Suprapubic skin (tissue), 4 donors: Measurements from ENCODE around the gene PPP2R2D. TPM values are rescaled to one million over a fixed set of nuclear protein-coding genes. Genes with fewer than 3 reads are reported as not detected.
A peak's percentile ranks its signal among the peaks of the same experiment; 100 is the strongest.

Source experiments
- DNase-seq, 2 donors: peaks; one replicate each; pipeline ENCODE4 v3.0.0-alpha.2; 2019; ENCODE audit warnings: low spot score in 2 of 2
- H3K27ac ChIP-seq: fragments of 200-600 bp; sonication (generic); one replicate; pipeline ENCODE4 v1.5.1; 2019
- H3K27me3 ChIP-seq: fragments of 200-600 bp; sonication (generic); one replicate; pipeline ENCODE4 v1.5.1; 2019
- H3K36me3 ChIP-seq: fragments of 200-600 bp; sonication (generic); one replicate; pipeline ENCODE4 v1.5.1; 2019
- H3K4me1 ChIP-seq: fragments of 200-600 bp; sonication (generic); one replicate; pipeline ENCODE4 v1.5.1; 2019
- H3K4me3 ChIP-seq: fragments of 200-600 bp; sonication (generic); one replicate; pipeline ENCODE4 v1.5.1; 2019; ENCODE audit warnings: mild to moderate bottlenecking
- H3K9me3 ChIP-seq: fragments of 200-600 bp; sonication (generic); one replicate; pipeline ENCODE4 v1.5.1; 2019
- EP300 ChIP-seq: sonication (generic); formaldehyde crosslinking; IDR thresholded peaks from one replicate; pipeline ENCODE4 v1.6.1; 2017; ENCODE audit warnings: antibody characterized with exemption
- POLR2A ChIP-seq, 2 donors: fragments of 450-650 bp; IDR thresholded peaks; one replicate each; pipeline ENCODE4 v1.6.1; 2017; ENCODE audit warnings: antibody characterized with exemption in 2 of 2, mild to moderate bottlenecking in 2 of 2, moderate library complexity in 2 of 2
- POLR2AphosphoS5 ChIP-seq, 3 donors: sonication (generic); formaldehyde crosslinking; IDR thresholded peaks; one replicate each; pipeline ENCODE4 v1.6.1; 2017; ENCODE audit warnings: antibody characterized with exemption in 3 of 3
- WGBS: methylation state at CpG from one replicate; pipeline ENCODE4 v1.1.5; 2018; 5-methylcytosine and 5-hydroxymethylcytosine counted together
- total RNA-seq, 4 donors: library from RNA; depleted of rRNA; stranded (reverse); fragments of >200 nt; gene quantifications; one replicate each; pipeline ENCODE4 v1.1.0, GENCODE V29; 2016
- TF ChIP-seq, protein P1 (sequence below), 2 donors: fragments of 200-600 bp in 1 of 2; fragments of 450-650 bp in 1 of 2; sonication (generic) in 1 of 2; IDR thresholded peaks; one replicate each; pipeline ENCODE4 v1.5.1; 2016 to 2019; ENCODE audit warnings: antibody characterized with exemption in 2 of 2, mild to moderate bottlenecking in 1 of 2, moderate library complexity in 1 of 2

The PPP2R2D gene
- total RNA-seq, 4 donors from 2014 or later: 22.6 to 67.2 (median 30.1) TPM

DNA sequence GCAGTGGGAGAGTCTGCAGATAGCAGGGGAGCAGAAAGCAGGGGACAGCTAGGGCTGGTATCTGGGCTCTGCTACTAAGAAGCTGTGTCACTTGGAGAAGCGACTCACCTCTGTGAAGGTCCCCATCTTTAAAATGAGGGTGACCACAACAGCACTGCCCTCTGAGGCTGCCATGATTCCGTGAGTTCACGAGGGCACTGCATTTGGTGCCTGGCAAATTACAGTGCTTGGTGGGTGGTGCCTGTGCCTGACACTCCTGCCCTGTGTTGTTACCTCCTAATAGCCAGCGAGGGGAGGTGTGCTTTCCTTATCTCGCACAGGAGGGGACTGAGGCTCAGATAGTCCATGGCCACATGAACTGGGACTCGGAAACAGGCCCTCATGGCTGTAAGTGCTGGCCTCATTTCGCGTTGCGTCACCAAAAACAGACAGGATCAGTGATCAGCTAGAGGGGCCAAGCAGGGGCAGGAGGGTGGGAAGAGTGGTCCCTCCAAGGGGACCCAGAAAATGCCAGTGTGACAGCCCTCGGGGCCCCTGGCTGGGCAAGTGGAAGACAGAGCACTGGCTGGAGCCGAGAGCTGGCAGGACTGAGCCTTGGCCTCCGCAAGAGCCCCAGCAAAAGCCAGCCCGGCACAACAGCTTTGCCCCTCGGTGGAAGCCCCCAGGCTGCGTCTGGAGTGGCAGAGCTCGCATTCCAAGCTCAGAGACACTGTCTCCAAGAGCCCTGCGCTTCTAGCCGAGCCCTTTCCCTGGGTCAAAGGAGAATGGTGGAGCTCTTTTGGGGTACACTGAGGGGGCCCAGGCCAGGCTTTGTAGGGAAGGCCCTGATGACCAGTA, 98.3 kb downstream of the PPP2R2D start:
- no peaks in the 10 kb centered on the region for H3K36me3 ChIP-seq
- WGBS: 98% methylated on average over 5 of the region's 18 CpGs
- TF ChIP-seq POLR2A (IDR thresholded peaks at IDR 0.05) (no peak), EP300 (no peak), POLR2AphosphoS5 (IDR thresholded peaks at IDR 0.05) (no peak)
- TF ChIP-seq, protein P1, sequence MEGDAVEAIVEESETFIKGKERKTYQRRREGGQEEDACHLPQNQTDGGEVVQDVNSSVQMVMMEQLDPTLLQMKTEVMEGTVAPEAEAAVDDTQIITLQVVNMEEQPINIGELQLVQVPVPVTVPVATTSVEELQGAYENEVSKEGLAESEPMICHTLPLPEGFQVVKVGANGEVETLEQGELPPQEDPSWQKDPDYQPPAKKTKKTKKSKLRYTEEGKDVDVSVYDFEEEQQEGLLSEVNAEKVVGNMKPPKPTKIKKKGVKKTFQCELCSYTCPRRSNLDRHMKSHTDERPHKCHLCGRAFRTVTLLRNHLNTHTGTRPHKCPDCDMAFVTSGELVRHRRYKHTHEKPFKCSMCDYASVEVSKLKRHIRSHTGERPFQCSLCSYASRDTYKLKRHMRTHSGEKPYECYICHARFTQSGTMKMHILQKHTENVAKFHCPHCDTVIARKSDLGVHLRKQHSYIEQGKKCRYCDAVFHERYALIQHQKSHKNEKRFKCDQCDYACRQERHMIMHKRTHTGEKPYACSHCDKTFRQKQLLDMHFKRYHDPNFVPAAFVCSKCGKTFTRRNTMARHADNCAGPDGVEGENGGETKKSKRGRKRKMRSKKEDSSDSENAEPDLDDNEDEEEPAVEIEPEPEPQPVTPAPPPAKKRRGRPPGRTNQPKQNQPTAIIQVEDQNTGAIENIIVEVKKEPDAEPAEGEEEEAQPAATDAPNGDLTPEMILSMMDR (IDR thresholded peaks at IDR 0.05): no peak
- no peaks in the 10 kb centered on the region for H3K9me3 ChIP-seq
- H3K4me1 ChIP-seq: peaks cover 22% of the 10 kb centered on the region
- peak overlapping the region; percentile 84 for H3K27ac ChIP-seq
- no peaks in the 10 kb centered on the region for H3K27me3 ChIP-seq
- no peak for DNase-seq
- no peak overlapping the region for H3K4me3 ChIP-seq

DNA sequence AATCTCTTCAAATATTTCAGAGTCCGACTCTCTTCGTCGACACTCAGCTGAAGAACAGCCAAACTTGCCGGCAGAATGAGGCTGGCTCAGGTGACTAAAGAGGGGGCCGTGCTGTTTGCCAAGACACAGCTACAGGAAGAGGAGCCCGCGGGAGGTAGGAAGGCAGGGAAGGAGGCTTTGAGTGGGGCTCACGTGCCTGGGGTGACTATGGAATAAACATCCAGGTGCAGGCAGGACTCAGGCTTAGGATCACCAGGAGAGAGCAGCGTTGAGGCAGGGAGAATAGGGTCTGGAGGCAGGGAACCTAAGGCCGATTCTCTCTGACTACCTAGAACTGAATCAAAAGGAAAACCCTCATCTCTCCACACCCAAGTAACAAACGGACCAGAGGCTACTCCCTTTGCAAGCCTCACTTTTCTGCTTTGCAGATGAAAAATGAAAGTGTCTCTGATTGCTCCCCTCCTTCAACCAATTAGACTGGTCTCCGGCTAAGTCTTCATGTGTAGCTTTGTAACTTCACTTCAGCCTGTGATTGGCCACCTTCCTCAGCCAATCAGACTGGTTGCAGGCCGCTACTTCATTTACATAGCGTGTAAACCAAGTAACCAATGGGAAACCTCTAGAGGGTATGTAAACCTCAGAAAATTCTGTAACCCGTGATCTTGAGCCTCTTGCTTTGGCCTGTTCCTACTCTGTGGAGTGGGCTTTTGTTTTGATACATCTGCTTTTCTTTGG, 100.6 kb downstream of the PPP2R2D start:
- H3K4me1 ChIP-seq: peaks cover 22% of the 10 kb centered on the region
- WGBS: 45% methylated on average over 15 of the region's 15 CpGs
- H3K36me3 ChIP-seq: no peaks in the 10 kb centered on the region
- no peak overlapping the region for H3K4me3 ChIP-seq
- no peak for DNase-seq
- no peaks in the 10 kb centered on the region for H3K27me3 ChIP-seq
- TF ChIP-seq EP300 (no peak), POLR2A (IDR thresholded peaks at IDR 0.05) (no peak), POLR2AphosphoS5 (IDR thresholded peaks at IDR 0.05) (no peak)
- TF ChIP-seq, protein P1 (IDR thresholded peaks at IDR 0.05): no peak
- H3K27ac ChIP-seq: no peak overlapping the region
- H3K9me3 ChIP-seq: no peaks in the 10 kb centered on the region

DNA sequence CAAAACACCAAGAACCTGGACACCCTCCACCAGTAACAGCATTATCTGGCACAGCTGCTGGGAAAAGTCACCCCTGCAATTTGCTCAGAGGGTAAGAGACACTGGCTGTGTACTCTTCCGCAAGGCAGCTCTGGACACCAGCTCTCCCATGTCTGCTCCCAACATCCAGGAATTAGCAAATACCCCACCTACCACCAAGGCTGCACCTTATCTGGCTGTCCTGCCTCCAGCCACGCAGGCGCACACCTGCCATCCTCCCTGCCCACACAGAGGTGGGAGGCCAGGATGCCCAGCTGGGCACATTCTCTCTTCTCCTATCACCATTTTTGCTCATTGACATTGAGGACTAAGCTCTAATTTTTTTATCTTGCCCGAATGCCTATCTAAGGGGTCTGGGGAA, 101.2 kb downstream of the PPP2R2D start:
- Histone ChIP-seq H3K4me3 (no peak overlapping the region), H3K27ac (no peak overlapping the region), H3K27me3 (no peaks in the 10 kb centered on the region), H3K36me3 (no peaks in the 10 kb centered on the region), H3K9me3 (no peaks in the 10 kb centered on the region), H3K4me1 (peaks cover 19% of the 10 kb centered on the region)
- TF ChIP-seq POLR2AphosphoS5 (IDR thresholded peaks at IDR 0.05) (no peak), EP300 (no peak), POLR2A (IDR thresholded peaks at IDR 0.05) (no peak)
- WGBS: 95% methylated on average over 4 of the region's 4 CpGs
- no peak for DNase-seq

DNA sequence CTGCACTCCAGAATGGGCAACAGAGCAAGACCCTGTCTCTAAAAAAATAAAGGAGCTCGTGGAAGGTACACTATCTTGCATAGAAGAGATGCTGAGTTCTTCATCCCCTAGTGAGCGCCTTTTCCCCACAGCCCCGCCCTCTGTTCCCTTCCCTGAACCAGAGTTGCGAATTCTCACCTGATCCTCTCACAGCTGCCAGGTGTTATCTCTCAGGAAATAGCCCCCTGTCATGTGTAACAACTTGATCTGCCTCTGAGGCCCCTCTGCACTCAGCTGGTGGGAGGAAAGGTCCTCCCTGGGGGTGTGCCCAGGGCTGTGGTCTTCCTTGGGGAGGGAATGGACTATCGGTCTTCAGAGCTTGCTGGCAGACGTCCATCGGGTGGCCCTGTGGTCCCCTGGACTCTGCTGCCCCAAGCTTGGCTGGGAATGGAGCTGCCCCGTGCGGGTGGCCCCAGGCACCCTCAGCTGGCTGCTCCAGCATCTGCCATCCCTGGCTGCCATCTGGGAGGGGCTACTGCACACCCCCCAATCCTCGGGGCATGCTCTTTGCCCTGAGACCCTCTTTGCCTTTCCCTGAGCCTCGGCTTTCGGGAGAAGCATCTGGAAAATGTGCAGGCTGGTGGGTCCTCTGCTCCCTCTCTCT, 102.6 kb downstream of the PPP2R2D start:
- TF ChIP-seq POLR2AphosphoS5 (IDR thresholded peaks at IDR 0.05) (no peak), EP300 (no peak), POLR2A (IDR thresholded peaks at IDR 0.05) (no peak)
- TF ChIP-seq, protein P1 (IDR thresholded peaks at IDR 0.05): no peak
- H3K27me3 ChIP-seq: no peaks in the 10 kb centered on the region
- 91% methylated on average over 9 of the region's 12 CpGs for WGBS
- H3K4me1 ChIP-seq: peaks cover 5% of the 10 kb centered on the region
- no peak for DNase-seq
- H3K4me3 ChIP-seq: no peak overlapping the region
- no peaks in the 10 kb centered on the region for H3K9me3 ChIP-seq
- no peak overlapping the region for H3K27ac ChIP-seq
- H3K36me3 ChIP-seq: no peaks in the 10 kb centered on the region

DNA sequence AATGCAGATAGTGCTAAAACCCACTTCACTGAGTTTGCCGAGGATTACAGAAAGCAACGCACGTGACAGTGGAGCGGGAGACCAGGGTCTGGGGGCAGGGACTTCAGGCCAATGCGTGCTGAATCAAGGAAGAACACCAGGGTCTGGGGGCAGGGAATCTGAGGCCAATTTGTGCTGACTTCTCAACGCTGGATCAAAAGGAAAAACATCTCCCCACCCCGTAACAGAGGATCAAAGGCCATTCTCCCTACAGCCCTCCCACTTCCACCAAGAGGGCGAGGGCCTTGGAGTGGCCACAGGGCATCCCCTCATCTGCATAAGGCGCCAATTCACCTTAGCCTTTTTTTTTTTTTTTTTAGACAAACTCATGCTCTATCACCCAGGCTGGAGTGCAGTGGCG, 103.2 kb downstream of the PPP2R2D start:
- H3K36me3 ChIP-seq: no peaks in the 10 kb centered on the region
- no peaks in the 10 kb centered on the region for H3K4me1 ChIP-seq
- H3K9me3 ChIP-seq: no peaks in the 10 kb centered on the region
- no peak for DNase-seq
- no peak overlapping the region for H3K4me3 ChIP-seq
- TF ChIP-seq POLR2A (IDR thresholded peaks at IDR 0.05) (no peak), EP300 (no peak), POLR2AphosphoS5 (IDR thresholded peaks at IDR 0.05) (no peak)
- TF ChIP-seq, protein P1 (IDR thresholded peaks at IDR 0.05): no peak
- no peak overlapping the region for H3K27ac ChIP-seq
- 68% methylated on average over 10 of the region's 10 CpGs for WGBS
- H3K27me3 ChIP-seq: no peaks in the 10 kb centered on the region
